HG03469 (cell line): ENCODE results near the gene NSUN6.
A peak's percentile ranks its signal among the peaks of the same experiment; 100 is the strongest.
"Not testable (repeated sequence)": the region's sequence is repeated elsewhere in the genome, so short reads cannot be mapped to it uniquely, and the experiment has no call there.

Source experiments
- ATAC-seq: cut with Tn5 transposase; IDR thresholded peaks from one replicate; pipeline ENCODE4 v1.9.1; 2021; ENCODE audit warnings: mild to moderate bottlenecking, moderate library complexity, moderate number of reproducible peaks; ENCODE audit not compliant: unreplicated experiment

NSUN6 gene

GRCh38 chr10:18659819-18660535 lies 8.6 kb upstream of the NSUN6 start:
- no peak for ATAC-seq

DNA sequence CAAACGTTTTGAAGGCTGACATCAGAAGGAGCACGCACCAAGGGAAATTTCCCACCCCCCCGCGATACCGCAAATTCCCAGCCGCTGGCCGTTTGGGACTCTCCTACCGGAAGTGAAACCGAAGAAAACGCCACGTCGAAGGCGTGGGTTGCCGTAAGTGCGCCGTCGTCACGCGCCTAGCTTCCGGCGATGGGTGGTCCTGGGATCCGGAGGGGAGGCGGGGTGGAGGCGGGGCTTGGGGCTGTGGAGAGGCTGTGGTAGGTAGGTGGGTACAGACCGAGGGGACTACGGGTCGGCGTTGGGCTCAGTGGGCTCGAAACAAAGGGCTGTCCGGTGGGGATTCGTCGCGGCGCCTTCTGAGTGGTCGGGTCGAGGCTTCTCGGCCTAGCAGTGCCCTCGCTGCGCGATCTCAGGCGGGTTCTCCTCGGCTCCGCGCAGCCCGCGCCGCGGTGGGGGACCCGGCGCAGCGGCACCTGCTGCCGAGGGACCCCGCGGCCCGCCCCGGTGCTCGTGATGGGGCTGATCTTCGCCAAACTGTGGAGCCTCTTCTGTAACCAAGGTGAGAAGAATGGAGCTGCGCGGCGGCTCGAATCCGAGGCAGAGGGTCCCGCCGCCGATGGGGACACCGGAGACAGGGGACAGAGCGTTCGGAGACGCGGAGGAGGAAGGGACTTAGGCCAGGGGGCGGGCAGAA lies 7.9 kb upstream of the NSUN6 start, which contains the start of gene ARL5B:
ARL5B (plus strand) TSS at position 307 of the 694 bp plus-strand sequence; CDS start at position 514, 207 bp downstream.
- ATAC-seq, result peak; percentile 66

DNA sequence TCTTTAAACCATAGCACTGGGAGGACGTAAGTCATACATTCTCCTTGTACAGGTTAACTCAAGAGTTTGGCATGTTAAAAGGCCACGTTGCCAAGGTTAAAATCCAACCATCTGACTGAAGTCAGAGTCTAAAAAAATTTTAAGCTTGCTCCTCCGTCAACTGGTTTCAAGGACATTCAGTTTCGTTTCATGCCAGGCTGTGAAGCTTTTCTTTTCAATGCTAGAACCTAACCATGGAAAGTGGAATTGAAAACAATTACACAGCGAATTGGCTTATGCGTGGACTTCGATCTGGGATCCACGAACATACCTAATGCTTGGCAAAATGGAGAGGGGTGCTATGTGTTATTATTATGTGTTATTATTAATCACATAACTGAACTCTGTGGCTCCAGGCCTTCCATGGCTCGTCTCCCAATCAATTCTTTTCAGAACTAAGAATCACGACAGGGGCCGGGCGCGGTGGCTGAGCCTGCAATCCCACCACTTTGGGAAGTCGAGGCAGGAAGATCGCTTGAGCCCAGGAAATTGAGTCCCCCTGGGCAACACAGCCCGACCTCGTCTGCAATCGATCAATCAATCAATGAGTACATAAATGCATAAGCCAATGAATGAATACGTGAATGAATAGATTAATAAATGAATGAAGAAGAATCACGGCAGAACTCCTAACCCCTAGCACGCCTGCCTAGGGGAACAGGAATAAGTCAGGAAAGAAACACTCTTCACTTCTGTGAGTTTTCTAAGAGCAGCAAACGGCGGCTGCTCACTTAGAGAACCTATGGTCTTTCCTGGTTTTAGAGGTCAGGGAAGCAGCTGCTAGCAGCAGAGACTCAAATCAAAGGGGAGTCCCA lies 7.1 kb upstream of the NSUN6 start:
- peak; percentile 1 for ATAC-seq

- ATAC-seq, result no peak
Measured at GRCh38 chr10:18656724-18657123, 5.3 kb upstream of the NSUN6 start.

- ATAC-seq, result no peak
Measured at GRCh38 chr10:18653112-18653511, 1.7 kb upstream of the NSUN6 start.

DNA sequence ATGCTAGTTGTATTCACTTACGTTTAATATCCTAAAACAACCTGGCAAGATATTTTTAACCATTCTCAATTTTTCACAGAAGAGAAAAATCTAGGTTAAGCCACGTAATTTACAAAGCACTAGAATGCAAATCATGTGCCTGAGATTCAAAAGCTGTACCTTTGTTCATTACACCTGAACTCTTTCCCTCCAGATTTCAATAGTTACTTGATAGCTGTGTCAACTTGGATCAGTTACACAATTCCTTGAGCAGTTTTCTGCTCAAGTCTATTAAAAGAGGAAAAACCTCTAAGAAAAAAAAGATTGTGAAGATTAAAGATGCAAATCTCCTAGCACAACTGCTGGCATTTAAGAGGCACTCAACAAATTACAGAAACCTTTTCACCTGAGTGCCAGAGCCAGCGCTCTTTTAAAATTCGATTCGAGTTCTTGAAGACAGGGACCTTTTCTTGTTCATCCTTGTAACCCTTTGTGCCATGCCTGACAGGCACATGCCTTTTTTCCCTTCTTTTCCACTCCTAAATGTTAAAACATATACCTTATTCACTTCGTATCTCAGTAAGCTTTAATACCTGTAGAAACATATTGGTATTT lies 886 bp downstream of the NSUN6 start:
- ATAC-seq, result no peak

DNA sequence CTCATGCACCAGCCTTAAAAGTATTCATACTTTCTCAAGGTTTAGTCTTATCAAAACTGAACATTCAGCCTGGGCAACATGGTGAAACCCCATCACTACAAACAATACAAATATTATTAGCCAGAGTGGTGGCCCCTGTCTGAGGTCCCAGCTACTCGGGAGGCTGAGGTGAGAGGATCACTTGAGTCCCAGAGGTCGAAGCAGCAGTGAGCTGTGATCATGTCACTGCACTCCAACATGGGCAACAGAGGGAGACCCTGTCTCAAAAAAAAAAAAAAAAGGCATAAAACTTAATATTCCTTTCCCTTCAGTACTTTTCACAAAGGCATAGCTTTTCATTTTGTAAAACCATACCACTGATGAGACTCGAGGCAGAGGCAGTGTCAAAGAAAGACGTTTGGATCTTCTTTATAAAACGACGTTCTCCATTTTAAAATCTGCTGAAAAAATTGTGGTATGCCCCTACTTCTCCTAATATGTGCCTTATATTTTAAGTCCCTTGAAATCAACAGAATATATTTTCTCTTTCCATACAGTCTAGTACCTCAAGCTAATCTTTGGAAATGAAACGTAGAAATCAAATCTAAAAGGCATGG lies 1.9 kb downstream of the NSUN6 start:
- ATAC-seq, result no peak

DNA sequence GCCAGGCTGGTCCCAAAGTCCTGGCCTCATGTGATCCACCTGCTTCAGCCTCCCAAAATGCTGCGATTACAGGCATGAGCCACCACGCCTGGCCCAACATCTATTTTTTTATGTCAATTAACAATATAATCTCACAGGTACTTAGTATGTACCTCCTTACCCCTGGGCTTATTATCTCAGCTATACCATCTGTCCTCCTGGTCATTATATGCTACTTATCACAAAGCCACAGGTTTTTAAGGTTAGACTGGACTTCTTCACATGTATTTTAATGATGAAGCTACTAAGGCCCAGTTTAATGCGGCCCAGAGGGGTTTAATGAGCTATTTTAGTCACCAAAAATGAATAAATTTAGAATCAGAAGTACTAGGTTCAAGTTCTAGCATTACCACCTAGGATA lies 3.4 kb downstream of the NSUN6 start:
- no peak for ATAC-seq

DNA sequence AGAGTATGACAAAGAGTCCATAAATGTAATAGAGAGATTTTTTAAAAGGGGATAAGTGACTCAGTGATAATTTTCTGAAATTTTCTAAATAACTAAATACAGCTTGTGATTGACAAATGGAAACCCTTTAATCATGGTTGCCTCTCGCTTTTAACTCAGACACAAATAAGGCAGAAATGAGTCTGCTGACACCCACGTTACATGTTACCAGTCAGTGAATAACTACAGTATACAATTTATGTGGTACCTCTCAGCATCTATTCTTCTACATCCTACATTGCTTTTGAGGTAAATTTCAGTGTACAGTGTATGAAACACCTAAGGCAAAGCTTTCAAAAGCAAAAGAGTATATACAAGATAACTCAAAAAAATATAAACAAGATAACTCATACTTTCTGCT lies 4.2 kb downstream of the NSUN6 start:
- no peak for ATAC-seq

GRCh38 chr10:18639719-18640118 lies 11.7 kb downstream of the NSUN6 start:
- not testable (repeated sequence) for ATAC-seq

GRCh38 chr10:18637400-18637799 lies 14.0 kb downstream of the NSUN6 start:
- ATAC-seq, result not testable (repeated sequence)

- ATAC-seq, result no peak
Measured at GRCh38 chr10:18635995-18636394, 15.4 kb downstream of the NSUN6 start.

GRCh38 chr10:18632500-18632899 lies 18.9 kb downstream of the NSUN6 start:
- ATAC-seq, result not testable (repeated sequence)

- ATAC-seq, result not testable (repeated sequence)
Measured at GRCh38 chr10:18627452-18628018, 23.9 kb downstream of the NSUN6 start.

DNA sequence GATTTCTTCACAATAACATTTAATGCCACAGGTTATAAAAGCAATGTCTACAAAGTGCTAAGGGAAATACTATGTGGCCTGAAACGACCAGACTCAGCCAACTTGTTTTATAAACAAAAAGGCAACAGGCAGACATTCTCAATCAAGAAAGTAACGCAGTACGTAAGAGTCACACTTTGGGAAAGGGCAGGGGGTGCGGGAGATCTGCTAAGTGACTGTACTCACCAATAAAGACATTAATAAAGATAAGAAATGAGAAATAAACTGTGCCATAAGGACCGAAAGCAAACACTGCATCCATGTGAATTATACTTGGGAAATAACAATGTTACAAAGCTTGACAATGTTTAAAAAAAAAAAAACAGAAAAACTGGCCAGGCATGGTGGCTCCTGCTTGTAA lies 25.5 kb downstream of the NSUN6 start:
- ATAC-seq, result no peak

DNA sequence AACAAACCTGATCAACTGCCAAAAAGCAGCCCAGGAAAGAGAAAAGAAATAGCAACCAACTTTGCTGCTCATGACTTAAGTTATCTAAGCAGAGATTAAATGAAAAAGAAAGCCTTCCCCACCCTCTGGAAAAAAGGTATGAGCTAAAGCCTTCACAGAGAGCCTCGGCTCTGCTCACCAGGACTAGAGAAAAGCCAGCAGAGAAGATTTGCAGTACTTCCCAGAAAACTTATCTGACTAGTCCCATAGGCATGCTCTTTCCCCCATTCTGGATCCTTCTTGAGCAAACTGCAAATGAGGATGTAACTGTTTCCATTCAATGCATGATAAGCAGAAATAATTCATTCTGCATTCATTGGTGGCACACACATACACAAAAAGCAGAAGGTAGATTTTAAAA lies 27.7 kb downstream of the NSUN6 start:
- ATAC-seq, result not testable (repeated sequence)

DNA sequence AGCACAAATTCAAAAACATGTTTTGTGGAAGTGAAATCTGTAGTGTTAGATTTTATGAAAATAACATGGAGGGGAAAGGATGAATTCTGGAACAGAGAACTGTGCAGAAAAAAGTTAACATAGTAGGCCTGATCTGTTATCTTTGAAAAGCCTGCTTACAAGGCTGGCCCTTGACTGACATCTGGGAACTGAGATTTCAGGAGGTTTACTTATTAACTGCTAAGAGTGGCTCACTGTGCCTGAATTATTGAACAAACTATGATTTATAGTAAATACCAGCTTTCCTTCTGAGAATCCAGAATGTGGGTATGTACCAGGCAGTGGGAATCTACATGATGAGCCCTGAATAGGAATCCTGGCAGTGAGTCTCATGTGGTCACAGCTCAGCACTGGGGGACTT lies 30.5 kb downstream of the NSUN6 start:
- ATAC-seq, result no peak

GRCh38 chr10:18619016-18619415 lies 32.4 kb downstream of the NSUN6 start:
- ATAC-seq, result no peak

GRCh38 chr10:18616337-18616736 lies 35.0 kb downstream of the NSUN6 start:
- no peak for ATAC-seq

DNA sequence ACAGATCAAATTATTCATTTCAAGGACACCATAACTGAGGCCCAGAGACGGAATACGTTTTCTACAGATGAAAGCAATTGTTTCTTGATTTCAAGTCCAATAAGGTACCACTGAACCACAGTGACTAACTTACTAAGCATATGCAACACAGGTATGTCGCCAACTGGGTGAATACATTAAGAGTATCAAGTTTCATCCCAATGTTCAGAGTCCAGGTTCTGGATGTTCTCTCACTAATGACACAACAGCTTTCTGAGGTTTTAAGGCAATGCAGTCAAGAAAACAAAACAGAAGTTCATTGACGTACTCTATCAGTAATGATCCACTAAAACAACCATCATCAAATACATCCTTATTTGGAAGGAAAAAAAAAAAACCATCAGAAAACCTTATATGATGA lies 35.8 kb downstream of the NSUN6 start:
- ATAC-seq, result no peak
